Neural cell (in vitro differentiated cells): ENCODE measurements around the gene TEX261. TPM values are rescaled to one million over a fixed set of nuclear protein-coding genes. Genes with fewer than 3 reads are reported as not detected.

Experiments used
- H2AFZ ChIP-seq: fragments of 200-600, 300-800 bp; sonication (generic), shearing (Covaris generic); 2 replicates; pipeline ENCODE4 v1.6.0; 2014; ENCODE audit warnings: low read depth, mild to moderate bottlenecking, antibody characterized with exemption, low read length, moderate library complexity
- H3F3A ChIP-seq: fragments of 200-600 bp; shearing (Covaris generic); 2 replicates; pipeline ENCODE4 v1.6.1; 2016; ENCODE audit warnings: mild to moderate bottlenecking, moderate library complexity, mixed read lengths, antibody characterized with exemption, low read length; ENCODE audit not compliant: insufficient read depth, poor library complexity, severe bottlenecking
- H3K27ac ChIP-seq: fragments of 200-600, 300-800 bp; sonication (generic), shearing (Covaris generic); 2 replicates; pipeline ENCODE4 v1.5.1; 2014; ENCODE audit warnings: mild to moderate bottlenecking, low read length, moderate library complexity
- H3K27me3 ChIP-seq: fragments of 300-800, 200-600 bp; sonication (generic), shearing (Covaris generic); 2 replicates; pipeline ENCODE4 v1.6.0; 2014; ENCODE audit warnings: mild to moderate bottlenecking, low read depth, low read length, moderate library complexity; ENCODE audit not compliant: insufficient read depth
- H3K36me3 ChIP-seq: fragments of 300-800, 200-600 bp; sonication (generic), shearing (Covaris generic); 2 replicates; pipeline ENCODE4 v1.5.1; 2014; ENCODE audit warnings: mild to moderate bottlenecking, antibody characterized with exemption, low read length, moderate library complexity; ENCODE audit not compliant: insufficient read depth
- H3K4me2 ChIP-seq: fragments of 300-800, 200-600 bp; sonication (generic), shearing (Covaris generic); 2 replicates; pipeline ENCODE4 v1.6.0; 2014; ENCODE audit warnings: mild to moderate bottlenecking, low read length
- H3K4me3 ChIP-seq: fragments of 300-800, 200-600 bp; sonication (generic), shearing (Covaris generic); 2 replicates; pipeline ENCODE4 v1.5.1; 2014; ENCODE audit warnings: mild to moderate bottlenecking, low read length, moderate library complexity
- H3K79me2 ChIP-seq: fragments of 200-600 bp; shearing (Covaris generic); replicated peaks from 2 replicates; pipeline ENCODE4 v1.6.0; 2014; ENCODE audit warnings: mild to moderate bottlenecking, low read length, moderate library complexity; ENCODE audit not compliant: insufficient read depth
- H3K9ac ChIP-seq: fragments of 300-800, 200-600 bp; sonication (generic), shearing (Covaris generic); 2 replicates; pipeline ENCODE4 v1.6.1; 2016; ENCODE audit warnings: mild to moderate bottlenecking, low read length, mixed read lengths
- H3K9me2 ChIP-seq: fragments of 200-600 bp; shearing (Covaris generic); 2 replicates; pipeline ENCODE4 v1.6.1; 2016; ENCODE audit warnings: mild to moderate bottlenecking, low read length, mixed read lengths; ENCODE audit not compliant: insufficient read depth
- H3K9me3 ChIP-seq: fragments of 200-600, 300-800 bp; sonication (generic), shearing (Covaris generic); 2 replicates; pipeline ENCODE4 v1.6.1; 2016; ENCODE audit warnings: mild to moderate bottlenecking, mixed run types, low read length, moderate library complexity, mixed read lengths
- H4K20me1 ChIP-seq: fragments of 200-600 bp; shearing (Covaris generic); 2 replicates; pipeline ENCODE4 v1.6.1; 2016; ENCODE audit warnings: mild to moderate bottlenecking, mixed run types; ENCODE audit not compliant: insufficient read depth
- CTCF ChIP-seq: fragments of 450-650 bp; IDR thresholded peaks from 2 replicates; pipeline ENCODE4 v1.5.1; 2014; ENCODE audit warnings: antibody characterized with exemption, mild to moderate bottlenecking, moderate library complexity; ENCODE audit not compliant: poor library complexity, severe bottlenecking
- EP300 ChIP-seq: fragments of 450-650 bp; conservative IDR thresholded peaks from 2 replicates; pipeline ENCODE4 v1.6.1; 2014; ENCODE audit warnings: antibody characterized with exemption, mild to moderate bottlenecking, moderate library complexity; ENCODE audit not compliant: poor library complexity, severe bottlenecking
- EZH2 ChIP-seq: fragments of 200-600, 300-800 bp; shearing (Covaris generic), sonication (generic); IDR thresholded peaks from 2 replicates; pipeline ENCODE4 v1.6.1; 2014; ENCODE audit warnings: antibody characterized with exemption, low read length, borderline replicate concordance, mild to moderate bottlenecking; ENCODE audit not compliant: insufficient read depth, poor library complexity, severe bottlenecking
- MXI1 ChIP-seq: fragments of 450-650 bp; conservative IDR thresholded peaks from 2 replicates; pipeline ENCODE4 v1.6.1; 2014; ENCODE audit warnings: antibody characterized with exemption, mild to moderate bottlenecking; ENCODE audit not compliant: poor library complexity, severe bottlenecking
- POLR2AphosphoS5 ChIP-seq: IDR thresholded peaks from 2 replicates; pipeline ENCODE4 v1.6.1; 2012
- RAD21 ChIP-seq: fragments of 450-650 bp; conservative IDR thresholded peaks from 2 replicates; pipeline ENCODE4 v1.6.1; 2014; ENCODE audit warnings: antibody characterized with exemption, mild to moderate bottlenecking, moderate library complexity
- REST ChIP-seq: IDR thresholded peaks from 2 replicates; pipeline ENCODE4 v1.6.1; 2012; ENCODE audit warnings: borderline replicate concordance
- SMC3 ChIP-seq: fragments of 450-650 bp; conservative IDR thresholded peaks from 2 replicates; pipeline ENCODE4 v1.6.1; 2014; ENCODE audit warnings: antibody characterized with exemption, mild to moderate bottlenecking, moderate library complexity; ENCODE audit not compliant: poor library complexity
- TAF1 ChIP-seq: IDR thresholded peaks from 2 replicates; pipeline ENCODE4 v1.6.1; 2012; ENCODE audit warnings: low read depth
- polyA plus RNA-seq: library from polyadenylated mRNA; depleted of rRNA; stranded (reverse); fragments of >200 nt; gene quantifications from 2 replicates; pipeline ENCODE4 v1.2.3, GENCODE V29; 2014

Gene TEX261
- polyA plus RNA-seq, 1 donor from 2014 or later = 48.2 TPM

GRCh38 chr2:70978341-70979179, 16.1 kb downstream of the TEX261 start, which contains the start of gene ANKRD53:
ANKRD53 (plus strand) TSS chr2:70978630; CDS start chr2:70978646, 16 bp downstream.
- H3K27ac ChIP-seq = no peak within 1 kb of the TSS

More at GRCh38 chr2:70978341-70979179, 16.1 kb downstream of the TEX261 start, which contains the start of gene ANKRD53:
- no peak within 1 kb of the TSS for H3K9ac ChIP-seq
- H3F3A ChIP-seq = no peaks in the 10 kb centered on the region
- no peaks in the 10 kb centered on the region for H3K36me3 ChIP-seq
- no peak within 1 kb of the TSS for H3K4me2 ChIP-seq
- TF ChIP-seq REST = no peak
- TF ChIP-seq EZH2 = no peak
- no peak for TF ChIP-seq MXI1
- TF ChIP-seq EP300 = no peak
- no peak for TF ChIP-seq SMC3
- TF ChIP-seq TAF1 = no peak
- TF ChIP-seq POLR2AphosphoS5 = no peak
- no peak for TF ChIP-seq CTCF
- no peak for TF ChIP-seq RAD21
- no peaks in the 10 kb centered on the region for H3K9me2 ChIP-seq
- H2AFZ ChIP-seq = no peak within 1 kb of the TSS
- H3K79me2 ChIP-seq = no peaks in the 10 kb centered on the region
- no peaks in the 10 kb centered on the region for H3K9me3 ChIP-seq
- no peaks in the 10 kb centered on the region for H4K20me1 ChIP-seq
- H3K27me3 ChIP-seq = peaks cover 14% of the 10 kb centered on the region
- H3K4me3 ChIP-seq = peak within 1 kb of the TSS; percentile 53
